ENCODE measurements around the gene PDE4C.
"Not testable (repeated sequence)": the region's sequence is repeated elsewhere in the genome, so short reads cannot be mapped to it uniquely, and the experiment has no call there.

PDE4C gene

GRCh38 chr19:18223860-18224524 is 2.2 kb downstream of the PDE4C start:
- peak; percentile 38 to 58 for DNase-seq

DNA sequence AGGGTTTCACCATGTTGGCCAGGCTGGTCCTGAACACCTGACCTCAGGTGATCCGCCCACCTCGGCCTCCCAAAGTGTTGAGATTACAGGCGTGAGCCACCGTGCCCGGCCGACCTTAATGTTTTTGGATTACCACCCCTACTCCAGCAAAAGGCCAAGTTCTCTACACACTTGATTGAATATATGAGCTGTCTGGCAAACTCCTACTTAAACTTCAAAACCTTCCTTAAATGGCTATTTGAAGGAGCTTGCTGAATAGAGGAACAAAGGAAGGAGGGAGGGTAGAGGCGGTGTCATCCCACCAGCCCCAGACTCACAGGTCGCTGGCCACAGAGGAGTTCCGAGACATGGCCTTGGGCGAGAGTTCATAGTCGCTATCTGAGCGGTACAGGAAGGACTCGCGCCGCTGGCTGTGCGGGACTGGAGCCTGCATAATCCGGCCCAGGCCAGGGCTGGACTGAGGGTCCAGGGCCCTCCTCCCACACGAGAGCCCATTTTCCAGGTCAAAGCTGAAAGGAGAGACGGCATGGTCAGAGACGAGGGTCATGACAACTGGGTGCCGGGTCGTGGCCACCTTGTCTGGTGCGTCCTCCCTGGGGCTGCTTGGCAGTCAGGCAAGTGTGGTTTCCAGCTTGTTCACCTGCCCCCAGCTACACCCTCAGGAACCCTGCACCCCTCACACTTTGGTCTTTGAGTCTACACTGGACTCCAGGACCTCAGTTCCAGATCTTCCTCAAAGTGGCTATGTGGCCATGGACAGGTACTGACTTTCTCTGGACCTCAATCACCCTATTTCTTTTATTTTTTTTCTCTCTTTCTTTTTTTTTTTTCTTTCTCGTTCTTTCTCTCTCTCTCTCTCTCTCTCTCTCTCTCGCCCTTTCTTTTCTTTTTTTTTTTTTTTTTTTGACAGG is 4.2 kb downstream of the PDE4C start:
- DNase-seq: no peak

DNA sequence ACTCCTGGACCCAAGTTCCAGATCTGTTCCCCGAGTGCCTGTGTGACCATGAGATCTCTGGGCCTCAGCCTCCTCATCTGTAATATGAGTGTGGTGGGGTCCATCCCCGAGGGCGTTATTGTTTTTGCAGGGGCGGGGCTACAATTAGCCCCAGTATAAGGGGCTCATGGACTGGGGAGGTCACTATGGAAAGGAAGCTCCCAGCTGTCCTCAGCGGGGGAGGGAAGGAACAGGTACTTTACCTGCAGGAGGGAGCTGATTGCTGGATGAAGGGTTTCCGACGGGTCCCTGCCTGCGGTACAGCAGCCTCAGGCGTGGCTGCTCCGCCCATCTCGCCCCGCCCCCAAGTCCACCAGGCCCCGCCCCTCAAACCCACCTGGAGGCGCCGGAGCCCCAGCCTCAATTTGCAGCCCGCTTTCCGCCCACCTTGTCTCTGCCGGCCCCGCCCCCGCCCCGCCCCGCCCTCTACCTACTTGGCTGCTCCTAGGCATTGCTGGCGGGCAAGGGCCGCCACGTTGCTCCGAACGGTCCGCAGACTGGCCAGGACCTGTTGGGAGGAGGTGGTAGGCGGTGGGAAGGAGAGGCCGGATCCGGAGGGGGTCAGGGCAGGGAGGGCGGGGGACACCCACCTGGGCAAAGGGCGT is 5.5 kb downstream of the PDE4C start:
- DNase-seq: no peak

DNA sequence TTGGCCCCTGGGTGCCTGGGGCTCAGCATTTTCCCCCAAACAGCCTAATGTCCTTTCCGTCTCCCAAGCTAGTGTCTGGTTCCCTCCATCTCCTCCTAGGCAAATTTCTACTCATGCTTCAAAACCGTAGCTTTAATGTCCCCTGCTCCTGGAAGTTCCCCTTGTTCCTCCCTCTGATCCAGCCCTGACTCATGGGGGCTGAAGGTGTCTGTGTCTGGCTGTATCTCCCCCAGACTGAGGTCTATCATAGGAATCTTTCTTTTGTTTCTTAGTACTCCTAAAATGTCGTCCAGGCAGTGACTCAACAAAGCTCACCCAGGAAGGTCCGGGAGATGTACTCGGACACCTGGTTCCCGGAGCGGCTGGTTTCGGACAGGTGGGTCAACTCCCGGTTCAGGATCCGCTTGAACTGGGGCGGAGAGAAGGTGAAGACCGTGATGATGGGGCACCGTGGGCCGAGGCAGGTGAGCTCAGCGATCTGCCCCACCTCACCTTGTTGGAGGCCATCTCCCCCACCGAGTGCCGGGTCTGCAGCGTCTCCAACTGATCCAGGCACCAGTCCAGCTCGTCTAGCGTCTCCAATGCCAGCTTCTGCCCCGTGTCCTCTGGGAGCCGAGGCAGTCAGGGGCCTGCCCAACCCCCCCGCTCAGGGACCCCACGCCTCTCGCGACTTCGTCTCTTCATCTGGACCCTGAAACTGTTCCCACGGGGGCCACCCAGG is 6.2 kb downstream of the PDE4C start:
- no peak for DNase-seq

DNA sequence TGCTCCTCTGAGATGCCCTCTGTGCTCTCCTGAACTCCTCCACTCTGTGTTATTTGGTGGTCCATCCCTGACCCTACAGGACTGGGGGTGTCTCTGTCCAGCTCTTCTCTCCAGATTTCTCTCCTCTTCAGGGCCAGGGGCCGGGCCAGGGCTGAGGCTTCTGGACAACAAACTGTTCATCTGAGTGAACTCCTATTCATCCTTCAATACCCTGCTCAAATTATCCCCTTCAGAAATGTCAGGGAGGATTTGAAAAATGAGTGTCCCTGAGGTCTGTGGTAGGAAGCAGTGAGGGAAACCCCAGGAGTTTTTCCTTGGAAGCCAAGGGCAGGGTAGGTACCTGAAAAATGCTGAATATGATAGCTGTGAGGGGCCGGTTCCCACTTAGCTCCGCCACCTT is 7.6 kb downstream of the PDE4C start:
- DNase-seq: no peak

- DNase-seq: no peak
Observed at GRCh38 chr19:18218159-18218558, 8.1 kb downstream of the PDE4C start.

DNA sequence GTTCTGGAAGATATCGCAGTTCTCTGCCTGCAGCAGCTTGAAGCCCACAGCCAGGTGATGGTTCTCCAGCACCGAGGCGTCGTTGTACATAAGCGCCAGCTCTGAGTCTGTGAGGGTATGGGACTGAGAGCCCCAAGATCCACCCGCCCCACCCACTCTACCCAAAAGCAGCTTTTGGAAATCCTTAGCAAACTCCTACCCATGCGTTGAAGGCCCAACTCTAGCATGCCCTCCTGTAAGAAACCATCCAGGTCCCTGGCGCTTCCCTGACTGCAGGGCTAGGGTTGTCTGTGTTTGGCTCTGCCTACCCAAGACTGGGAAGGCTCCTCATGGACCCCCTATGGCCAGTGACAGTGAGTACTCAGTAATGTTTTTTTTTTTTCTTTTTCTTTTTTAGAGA is 9.4 kb downstream of the PDE4C start:
- no peak for DNase-seq

DNA sequence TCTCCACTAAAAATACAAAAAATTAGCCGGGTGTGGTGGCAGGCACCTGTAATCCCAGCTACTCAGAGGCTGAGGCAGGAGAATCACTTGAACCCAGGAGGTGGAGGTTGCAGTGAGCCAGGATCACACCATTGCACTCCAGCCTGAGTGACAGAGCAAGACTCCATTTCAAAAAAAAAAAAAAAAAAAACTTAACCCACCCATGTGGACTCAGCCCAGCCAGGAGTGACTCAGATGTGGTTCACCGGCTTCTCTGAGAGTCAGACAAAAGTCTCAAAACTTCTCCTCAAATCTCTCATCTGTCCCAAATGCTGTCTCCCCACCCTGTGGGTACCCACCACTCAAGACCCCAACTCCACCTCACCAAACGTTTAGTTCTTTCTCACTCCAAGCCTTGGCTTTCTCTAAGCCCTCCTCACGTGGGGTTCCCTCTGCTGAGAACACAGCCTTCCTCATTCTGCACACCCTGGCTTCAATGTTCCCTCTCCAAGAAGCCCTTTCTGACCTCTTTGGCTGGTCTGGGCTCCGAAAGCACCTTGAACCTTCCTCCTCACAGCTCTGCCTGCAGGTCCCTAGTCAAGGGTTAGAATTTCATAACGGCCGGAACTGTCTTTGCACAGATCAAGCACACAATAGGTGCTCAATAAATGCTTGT is 11.3 kb downstream of the PDE4C start:
- no peak for DNase-seq

- no peak for DNase-seq
Observed at GRCh38 chr19:18211683-18212082, 14.6 kb downstream of the PDE4C start.

GRCh38 chr19:18209912-18210311 is 16.3 kb downstream of the PDE4C start:
- DNase-seq: not testable (repeated sequence)

- DNase-seq: peak in 1 of 2 donors; percentile 30
Observed at GRCh38 chr19:18208098-18208951, 17.9 kb downstream of the PDE4C start.

DNA sequence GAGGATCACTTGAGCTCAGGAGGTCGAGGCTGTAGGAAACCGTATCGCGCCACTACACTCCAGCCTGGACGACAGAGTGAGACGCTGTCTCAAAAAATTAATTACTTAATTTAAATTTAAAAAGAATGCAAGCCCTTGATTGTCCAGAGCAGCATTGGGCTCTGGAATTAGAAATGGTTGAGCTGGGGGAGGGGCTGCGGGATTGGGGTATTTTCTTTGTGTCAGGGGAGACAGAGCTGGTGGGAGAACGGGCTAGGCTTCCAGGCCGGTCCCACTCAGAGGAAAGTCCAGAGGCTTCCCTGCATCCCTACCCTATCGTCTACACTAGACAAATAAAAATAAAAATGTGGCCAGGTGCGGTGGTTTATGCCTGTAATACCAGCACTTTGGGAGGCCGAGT is 20.2 kb downstream of the PDE4C start:
- no peak for DNase-seq

DNA sequence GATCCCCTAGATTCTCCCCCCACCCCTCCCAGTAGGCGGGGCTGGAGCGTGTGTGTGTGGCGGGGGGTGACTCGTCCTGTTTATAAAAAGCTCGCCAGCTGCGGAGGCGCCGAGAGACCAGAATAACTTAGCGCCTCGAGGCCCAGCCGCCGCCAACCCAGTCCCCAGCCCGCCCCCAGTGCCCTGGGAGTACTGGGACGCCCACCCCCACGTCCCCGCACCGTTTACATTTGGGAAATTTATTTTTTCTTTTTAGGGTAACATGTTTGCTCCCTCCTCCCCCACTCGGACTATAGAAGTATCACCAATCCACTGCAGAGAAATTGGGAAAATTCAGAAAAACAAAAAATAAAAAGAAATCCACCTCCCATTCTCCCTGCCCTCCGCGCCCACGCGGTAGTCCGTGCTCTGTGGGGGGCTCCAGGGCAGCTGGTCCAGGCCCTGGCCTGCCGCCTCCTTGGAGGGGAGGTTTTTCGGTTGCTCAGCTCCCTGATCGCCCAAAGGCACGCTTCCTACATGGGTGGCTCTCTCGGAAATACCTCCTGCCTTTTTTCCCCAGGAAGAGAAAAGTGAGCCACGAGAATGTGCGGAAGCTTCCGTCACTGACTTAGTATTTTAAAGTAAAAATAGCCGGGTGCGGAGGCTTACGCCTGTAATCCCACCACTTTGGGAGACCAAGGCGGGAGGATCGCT is 20.9 kb downstream of the PDE4C start:
- peak in 1 of 2 donors; percentile 47 for DNase-seq

GRCh38 chr19:18204394-18205199 is 21.6 kb downstream of the PDE4C start:
- DNase-seq: peak in 1 of 2 donors; percentile 10

GRCh38 chr19:18203863-18204393 is 22.3 kb downstream of the PDE4C start, which contains the start of gene RAB3A:
Gene RAB3A (minus strand): TSS chr19:18204042. CDS start chr19:18202740, 1,302 bp downstream.
- DNase-seq: peak; percentile 100

GRCh38 chr19:18203408-18203862 is 22.8 kb downstream of the PDE4C start:
- peak in 1 of 2 donors; percentile 25 for DNase-seq

- no peak for DNase-seq
Observed at GRCh38 chr19:18202778-18203407, 23.3 kb downstream of the PDE4C start.

DNA sequence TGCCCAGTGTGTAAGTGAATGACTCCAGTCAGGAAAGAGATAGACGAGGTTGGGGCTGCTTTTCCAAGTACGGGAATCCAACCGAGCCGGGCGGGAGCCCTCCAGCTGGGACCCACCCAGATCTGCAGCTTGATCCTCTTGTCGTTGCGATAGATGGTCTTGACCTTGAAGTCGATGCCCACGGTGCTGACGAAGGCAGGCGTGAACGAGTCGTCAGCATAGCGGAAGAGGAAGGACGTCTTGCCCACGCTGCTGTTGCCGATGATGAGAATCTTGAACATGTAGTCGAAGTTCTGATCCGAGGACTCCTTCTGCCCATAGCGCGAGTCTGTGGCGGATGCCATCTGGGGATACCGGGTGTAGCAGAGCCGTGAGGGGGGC is 23.9 kb downstream of the PDE4C start:
- peak in 1 of 2 donors; percentile 48 for DNase-seq

DNA sequence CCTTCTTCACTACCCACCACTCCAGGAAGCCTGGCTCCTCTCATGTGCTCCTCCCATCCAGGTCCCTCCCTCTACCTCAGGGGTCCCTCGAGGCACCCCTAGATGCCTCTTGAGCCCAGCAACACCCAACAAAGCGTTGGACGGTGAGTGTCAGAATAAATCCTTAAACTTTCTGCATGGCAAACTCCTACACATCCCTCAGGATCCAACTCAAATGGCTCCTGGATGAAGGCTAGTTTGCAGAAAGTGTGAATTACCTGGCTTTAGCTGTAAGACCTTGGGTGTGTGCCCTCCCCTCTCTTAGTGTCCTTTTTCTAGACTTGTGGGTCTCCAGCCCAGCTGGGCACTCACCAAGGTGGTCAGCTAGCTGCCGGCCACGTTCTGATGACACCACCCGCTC is 27.9 kb downstream of the PDE4C start:
- DNase-seq: no peak

All from inflammatory macrophage (primary cell).